GM18909 (cell line): Measurements from ENCODE around the gene CETN3.
A peak's percentile ranks its signal among the peaks of the same experiment; 100 is the strongest.
"Not testable (repeated sequence)": the region's sequence is repeated elsewhere in the genome, so short reads cannot be mapped to it uniquely, and the experiment has no call there.

ENCODE experiments used
- ATAC-seq: cut with Tn5 transposase; IDR thresholded peaks from one replicate; pipeline ENCODE4 v1.9.1; 2021; ENCODE audit warnings: mild to moderate bottlenecking; ENCODE audit not compliant: unreplicated experiment, poor library complexity

Gene CETN3

DNA sequence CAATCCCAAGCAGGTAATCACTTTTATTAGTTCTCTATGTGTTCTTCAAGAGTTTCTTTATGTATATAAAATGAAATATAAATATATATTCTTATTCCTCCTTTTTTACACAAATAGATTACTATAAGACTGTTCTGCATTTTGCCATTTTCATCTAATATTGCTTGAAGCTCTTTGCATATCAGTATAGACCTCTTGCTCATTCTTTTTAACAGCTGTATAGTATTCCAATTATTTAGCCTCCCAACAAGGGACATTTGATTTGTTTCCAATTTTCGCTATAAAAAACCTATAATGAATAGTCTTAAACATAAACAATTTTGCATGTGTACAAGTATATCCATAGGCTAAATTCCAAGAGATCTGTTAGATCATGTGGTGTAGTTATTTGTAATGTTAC is 25.2 kb downstream of the CETN3 start:
- ATAC-seq, result no peak

DNA sequence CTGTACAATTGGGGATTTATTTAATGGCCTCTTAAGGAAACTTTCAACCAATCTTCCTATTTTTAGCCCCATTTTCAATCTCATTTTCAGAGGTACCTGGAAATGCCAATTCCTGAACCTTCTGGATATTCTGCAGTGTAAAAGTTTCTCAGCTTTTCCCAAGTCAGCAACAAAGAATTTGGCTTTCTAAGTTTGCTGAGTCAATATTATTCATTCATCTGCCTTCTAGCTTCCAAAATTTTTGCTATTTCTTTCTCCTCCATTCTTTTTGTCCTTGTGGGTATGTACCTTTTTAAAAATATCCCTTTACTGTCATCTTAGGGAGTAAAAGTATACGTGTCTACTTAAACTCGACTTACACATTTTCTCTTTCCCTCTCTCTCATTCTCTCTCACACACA is 25.7 kb downstream of the CETN3 start:
- no peak for ATAC-seq

DNA sequence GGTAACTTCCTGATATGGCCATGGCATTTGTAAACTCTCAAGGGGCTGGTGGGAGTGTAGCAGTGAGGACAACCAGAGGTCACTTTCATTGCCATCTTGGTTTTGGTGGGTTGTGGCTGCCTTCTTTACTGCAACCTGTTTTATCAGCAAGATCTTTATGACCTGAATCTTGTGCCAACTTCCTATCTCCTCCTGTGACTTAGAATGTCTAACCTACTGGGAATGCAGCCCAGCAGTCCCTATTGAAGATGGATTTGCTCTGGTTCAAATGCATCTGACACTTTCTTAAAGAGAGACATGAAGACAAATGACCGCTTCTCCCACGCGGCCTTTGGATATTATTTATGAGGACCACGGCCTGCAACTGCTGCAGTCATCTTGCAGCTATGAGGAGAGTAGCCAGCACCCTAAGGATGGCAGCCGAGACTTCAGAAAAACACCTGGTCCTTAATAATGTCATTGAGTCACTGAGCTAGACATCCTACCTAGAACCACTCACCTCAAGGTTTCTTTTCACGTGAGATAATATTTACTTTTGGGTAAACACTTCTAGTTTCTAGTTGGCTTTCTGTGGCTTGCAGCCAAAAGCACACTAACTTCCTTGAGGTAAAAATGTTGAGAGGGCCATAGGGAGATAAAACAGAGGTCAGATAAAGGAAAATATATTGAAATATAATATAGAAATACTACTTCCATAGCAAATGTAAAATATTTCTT is 28.2 kb downstream of the CETN3 start:
- ATAC-seq, result no peak

DNA sequence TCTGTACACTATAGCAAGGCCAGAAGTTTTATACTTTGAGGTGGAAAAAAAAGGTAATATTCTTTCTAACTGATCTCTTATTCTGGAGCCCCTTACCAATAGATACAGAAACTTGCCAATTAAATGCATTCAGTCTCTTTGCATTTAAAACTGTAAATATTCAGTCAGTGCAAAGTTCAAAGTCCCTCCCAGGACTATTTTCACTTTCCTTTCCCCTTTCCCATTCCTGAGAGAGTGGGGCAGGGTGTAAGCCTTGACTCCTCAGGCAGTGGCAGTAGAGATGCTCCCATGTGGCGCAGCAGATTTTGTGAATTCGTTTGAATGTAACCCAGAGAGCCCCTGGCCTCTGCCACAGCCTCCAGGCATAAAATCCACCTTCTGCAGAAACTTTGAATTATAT is 29.9 kb downstream of the CETN3 start:
- no peak for ATAC-seq

DNA sequence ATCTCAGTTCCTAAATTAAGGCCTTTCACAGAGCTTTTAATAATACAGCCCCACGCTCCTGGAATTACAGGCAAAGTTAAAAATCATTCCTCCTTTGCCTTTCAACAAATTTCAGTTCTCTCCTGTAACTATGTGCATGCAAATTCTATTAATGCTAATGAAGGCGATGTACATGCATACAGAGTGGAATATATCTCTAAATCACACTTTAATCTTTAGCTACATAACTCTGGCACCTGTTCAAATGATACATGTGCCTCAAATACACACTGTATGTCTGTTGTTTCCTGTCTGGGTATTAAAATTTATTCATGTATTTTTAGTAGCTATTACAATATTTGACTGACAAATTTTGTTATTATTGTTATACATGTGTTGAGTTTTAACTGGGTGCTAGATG is 30.8 kb downstream of the CETN3 start:
- no peak for ATAC-seq

DNA sequence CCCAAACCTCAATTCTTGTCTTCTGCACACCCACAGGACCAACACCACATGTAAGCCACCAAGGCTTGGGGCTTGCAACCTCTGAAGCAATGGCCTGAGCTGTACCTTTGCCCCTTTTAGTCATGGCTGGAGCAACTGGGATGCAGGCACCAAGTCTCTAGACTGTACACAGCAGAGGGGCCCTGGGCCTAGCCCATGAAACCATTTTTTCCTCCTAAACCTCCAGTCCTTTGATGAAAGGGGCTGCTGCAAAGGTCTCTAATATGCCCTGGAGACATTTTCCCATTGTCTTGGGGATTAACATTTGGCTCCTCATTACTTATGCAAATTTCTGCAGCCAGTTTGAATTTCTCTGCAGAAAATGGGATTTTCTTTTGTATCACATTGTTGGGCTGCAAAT is 38.3 kb downstream of the CETN3 start:
- ATAC-seq, result not testable (repeated sequence)

DNA sequence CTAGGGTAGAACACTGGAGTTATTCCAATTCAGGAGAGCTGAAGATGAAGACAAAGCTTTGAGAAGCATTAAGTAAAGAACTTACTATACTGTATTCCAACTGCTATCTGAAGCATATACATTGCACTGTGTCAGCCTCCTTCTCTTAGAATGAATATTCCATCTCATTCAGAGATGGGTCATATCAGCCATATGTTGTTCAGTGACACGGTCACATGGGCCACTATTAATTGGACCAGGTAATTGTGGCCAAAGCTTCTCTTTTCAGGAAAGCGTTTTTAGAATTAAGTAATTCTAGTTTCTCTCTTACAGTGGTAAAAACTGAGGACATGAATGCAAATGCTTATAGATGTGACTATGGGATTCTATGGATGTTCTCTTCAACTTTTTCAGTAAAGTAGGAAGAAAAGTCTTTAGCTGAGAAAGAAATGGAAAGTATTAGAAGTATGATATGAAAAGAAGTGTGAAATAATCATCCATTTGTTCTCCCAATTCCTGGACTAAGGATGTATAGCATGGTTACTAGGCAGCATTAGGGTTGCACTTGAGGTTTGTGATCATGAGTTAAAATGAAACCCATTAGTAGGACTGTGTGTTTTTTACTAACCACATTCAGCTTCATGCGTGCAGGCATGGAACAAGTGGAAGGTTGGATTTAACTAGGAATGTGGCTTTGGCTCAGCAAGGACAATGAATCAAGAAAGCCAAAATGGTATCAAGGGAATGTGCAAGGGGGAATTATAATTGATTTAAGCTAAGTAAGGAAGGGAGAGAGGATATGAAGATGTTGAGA is 40.9 kb downstream of the CETN3 start:
- peak; percentile 91 for ATAC-seq

DNA sequence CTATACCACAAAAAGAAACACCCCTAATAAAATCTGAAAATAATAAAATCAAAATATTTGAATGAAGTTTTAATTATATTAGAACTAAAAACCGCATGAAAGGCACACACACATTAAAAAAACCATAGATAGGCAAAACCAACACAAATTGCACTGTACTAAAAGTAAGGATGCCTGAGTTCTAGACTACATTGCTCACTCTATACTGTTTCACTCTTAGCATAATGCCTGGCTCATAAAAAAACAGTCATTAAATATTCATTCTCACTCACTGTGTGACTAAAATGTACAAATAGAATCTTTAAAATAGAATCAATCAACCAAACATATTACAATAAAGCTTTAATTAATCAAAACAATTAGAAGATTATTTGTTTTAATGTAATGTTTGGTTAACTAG is 41.7 kb downstream of the CETN3 start:
- no peak for ATAC-seq

DNA sequence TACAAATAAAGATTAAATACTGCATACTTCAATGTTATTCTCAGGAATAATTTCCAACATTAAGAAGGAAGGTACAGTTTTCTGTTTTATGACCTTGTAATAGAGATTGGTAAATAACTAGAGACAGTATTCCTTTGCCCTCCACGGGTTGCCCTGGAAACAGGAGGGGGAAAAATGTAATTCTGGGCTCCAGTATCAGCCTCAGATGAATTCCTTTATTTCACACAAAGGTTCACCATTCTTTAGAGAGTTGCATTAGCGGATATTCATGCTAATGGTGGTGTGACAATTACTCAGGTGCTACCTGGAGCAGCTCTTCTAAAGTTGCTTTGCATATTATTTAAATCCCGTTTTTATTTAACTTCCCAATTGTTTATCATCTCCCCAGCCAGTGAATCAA is 42.6 kb downstream of the CETN3 start:
- no peak for ATAC-seq

DNA sequence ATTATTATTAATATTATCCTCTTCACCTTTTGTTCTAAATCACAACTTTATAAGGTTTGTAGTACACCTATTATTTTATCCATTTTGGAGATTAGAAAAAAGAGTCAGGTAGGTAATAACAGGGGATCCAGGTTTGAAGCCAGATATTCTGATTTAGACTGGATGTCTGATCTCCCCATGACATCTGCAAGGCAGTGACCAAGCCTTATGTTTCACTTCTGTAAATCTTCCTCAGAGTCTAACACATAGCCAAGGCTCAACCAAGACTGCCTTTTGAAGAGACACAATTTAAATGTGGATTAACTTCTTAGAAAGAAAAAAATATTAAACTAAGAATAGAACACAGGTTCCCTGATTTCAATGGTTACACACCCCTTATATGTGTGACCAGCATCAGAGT is 44.2 kb downstream of the CETN3 start:
- no peak for ATAC-seq

DNA sequence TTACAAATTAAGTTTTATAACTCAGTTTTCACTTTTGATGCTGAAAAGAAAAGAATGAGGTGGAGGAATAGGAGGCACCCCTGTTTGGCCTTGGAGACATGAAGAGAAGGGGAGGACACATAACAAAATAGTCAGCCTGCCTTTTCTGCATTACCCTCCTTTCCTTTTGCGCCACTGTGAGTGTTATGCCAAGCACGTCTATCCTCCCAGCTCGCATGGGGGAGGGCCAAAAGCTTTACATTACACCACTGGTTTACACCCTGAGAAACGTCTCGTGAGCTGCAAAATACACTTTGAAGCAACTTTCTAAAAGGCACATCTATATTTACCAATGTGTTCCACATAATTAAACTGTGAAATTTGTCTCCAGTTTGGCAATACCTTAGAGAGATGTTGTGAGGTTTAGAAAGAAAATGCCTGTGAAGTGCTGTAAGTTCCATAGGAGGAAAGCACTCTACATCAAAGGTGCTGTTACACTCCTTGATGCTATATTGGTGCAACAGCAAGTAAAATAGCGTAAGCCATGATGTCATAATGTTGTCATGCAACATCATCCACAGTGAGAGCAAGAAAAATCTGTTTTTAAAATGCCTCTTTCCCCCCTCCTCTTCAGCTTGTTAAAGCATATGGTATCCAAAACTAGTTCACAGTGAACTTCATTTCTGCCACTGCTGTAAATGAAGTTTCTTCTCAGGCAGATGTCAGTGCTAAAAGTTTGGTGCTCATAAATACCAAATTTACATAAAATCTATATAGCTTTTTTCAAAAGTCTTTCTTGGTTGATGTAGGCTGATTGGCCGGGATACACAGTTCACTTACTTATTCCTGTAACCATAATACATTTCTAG is 50.3 kb downstream of the CETN3 start:
- ATAC-seq, result no peak

DNA sequence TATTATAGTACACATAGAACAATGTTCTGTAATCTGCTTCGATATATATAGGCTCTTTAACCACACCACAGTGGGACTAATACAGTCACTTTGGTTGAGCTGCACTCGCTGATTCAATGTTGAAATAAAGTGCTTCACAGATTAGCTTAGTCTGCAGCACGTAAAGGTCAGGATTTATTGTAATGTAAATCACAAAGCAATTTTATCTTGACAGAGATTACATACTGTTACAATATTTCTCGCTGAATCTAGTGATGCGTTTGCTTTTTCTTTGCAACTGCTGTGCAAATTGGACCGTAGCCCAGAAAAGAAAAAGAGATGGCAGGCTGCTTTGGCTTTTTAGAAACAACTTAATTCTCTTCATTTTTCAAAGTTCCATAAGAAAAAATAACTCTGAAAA is 52.9 kb downstream of the CETN3 start:
- ATAC-seq, result no peak

DNA sequence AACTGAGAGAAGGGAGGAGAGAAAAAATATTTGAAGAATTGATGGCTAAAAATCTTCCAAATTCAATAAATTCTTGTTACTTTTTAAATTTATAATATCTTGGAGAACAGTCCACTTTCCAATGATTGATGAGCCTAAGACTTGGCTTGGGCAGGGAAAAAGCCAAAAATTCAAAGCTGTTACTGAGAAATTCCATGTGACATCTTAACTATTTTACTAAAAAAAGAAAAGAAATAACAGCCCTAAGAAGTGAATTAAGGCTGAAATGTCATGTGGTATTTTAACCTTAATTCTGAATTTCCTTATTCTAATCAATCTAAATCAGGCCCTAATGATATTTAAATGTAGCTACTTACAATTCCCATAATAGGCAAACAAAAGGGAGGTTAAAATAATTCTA is 53.4 kb downstream of the CETN3 start:
- no peak for ATAC-seq

DNA sequence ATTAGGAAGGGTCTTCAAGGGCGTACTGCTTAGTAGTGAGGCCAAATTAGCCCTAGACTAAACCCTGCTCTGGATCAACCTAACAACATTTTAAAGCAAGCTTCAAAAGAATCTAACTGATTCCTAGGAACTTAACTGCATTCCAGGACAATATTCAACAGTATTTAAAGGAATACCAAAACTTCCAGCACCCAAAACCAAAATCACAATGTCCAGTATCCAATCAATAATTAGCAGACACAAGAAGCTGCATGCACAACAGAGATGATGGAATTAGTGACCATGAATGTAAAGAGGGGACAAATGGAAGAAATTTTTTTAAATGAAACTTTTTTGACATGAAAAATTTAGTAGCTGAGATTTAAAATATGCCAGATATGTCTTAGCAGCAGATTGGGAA is 53.9 kb downstream of the CETN3 start:
- no peak for ATAC-seq

DNA sequence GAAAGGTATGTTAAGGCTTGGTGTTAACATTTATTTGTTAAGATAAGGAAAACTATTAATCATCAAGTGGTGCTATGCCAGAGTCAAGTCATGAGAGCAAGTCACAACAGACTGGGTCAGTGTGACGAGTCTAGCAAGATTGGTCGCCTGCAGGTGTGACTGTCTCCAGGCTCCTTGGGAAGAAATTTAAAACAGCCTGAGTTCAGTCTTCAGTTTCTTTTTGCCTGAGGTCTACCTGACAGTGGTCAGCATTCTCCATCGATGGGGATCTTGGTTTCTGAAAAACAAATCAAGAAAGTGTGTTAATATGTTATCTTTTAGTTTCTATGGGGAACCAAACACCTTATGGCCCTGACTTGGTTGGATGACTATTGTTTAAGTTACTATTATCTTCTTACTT is 56.3 kb downstream of the CETN3 start:
- ATAC-seq, result peak; percentile 92

DNA sequence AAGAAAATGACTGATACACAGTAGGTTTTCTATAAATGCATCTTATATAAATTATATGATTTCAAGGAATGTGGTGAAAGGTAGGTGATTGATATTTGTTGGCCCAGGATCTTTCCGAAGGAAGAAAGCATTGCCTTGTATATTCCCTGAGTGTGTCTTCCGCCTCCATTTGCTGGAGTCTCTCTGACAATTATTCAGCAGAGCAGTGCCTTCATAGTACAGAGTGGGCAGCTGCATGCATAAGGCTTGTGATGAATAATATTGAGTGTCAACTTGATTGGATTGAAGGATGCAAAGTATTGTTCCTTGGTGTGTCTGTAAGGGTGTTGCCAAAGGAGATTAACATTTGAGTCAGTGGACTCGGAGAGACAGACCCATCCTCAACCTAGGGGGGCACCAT is 58.5 kb downstream of the CETN3 start:
- ATAC-seq, result no peak

DNA sequence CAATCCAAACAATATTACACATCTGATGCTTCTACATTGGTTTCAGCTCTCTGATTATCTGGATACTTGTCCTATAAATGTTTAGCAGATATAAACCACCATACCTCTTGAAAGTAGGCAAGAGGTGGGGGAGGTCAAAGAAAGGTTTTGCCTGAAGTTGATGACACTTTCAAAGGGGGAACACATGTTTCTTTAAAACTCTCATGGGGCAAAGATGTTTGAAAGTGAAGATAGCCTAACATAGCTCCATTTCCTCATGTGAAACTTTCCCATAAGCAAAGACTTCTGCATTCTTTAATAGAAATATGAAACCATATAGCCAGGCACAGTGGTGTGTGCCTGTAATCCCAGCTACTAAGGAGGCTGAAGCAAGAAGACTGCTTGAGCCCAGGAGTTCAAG is 62.1 kb downstream of the CETN3 start:
- ATAC-seq, result peak; percentile 78

DNA sequence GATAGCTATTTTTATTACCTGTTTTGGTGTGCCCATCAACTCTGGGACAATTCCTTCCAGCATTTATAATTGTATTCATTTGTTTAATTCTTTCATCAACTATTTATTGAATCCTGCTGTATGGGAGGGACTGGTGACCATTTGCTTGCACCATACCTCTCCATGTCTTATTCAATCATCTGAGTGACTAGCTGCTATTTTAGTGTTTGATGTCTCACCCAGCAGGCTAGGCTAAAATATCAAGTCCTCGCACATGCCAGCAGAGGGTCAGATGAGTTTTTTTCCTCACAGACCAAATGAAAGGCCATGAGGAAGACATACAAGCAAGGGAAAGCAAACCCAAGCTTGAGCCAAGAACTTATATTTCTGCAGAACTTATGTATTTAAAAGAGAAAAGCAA is 63.9 kb downstream of the CETN3 start:
- ATAC-seq, result no peak

DNA sequence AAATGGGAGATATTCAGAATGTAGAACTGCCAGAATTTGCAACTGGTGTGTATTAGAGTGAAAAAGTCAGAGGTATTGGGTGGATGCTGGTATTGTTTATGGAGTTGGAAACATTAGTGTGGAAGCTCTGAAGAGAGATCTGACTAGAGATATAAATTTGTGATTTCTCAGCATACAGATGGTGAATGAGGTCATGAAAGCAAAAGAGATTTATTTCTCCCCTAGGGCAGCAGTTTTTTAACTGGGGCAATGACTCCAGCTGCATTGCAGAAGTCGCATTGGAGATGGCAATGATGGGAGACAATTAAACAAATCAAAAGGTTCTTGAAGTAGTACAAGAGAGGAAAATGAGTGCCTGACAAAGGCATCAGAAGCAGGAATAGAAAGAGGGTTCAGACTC is 64.9 kb downstream of the CETN3 start:
- ATAC-seq, result no peak

DNA sequence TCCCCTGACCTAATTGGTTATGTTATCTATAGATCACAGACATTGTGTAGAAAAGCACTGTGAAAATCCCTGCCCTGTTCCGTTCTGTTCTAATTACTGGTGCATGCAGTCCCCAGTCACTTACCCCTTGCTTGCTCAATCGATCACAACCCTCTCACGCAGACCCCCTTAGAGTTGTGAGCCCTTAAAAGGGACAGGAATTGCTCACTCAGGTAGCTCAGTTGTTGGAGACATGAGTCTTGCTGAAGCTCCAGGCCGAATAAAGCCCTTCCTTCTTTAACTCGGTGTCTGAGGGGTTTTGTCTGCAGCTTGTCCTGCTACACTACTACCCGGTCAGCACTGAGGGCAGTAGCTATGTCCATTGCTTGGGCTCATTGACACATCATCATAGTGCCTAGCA is 65.8 kb downstream of the CETN3 start:
- not testable (repeated sequence) for ATAC-seq

DNA sequence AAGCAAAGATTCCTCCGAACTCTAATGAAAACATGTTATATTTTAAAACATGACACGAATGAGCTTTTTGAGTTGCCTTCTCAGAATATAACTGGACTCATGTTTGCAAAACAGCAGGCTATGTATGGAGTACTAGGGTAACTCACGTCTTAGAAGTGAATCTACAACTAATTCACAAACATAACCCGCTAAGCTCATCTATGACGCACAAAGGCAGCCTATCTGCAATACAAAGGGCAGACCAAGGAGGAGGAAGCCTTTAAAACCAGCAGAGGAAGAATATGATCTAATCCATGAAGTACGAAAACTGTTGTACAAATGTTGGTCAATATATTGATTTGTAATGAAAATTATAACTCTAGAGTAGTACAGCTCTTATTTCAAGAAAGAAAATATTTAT is 67.0 kb downstream of the CETN3 start:
- no peak for ATAC-seq
